Midbrain (tissue), 1 donor: ENCODE data around the gene NBAS.
"Not testable (repeated sequence)": the region's sequence is repeated elsewhere in the genome, so short reads cannot be mapped to it uniquely, and the experiment has no call there.

Experiments used
- DNase-seq: peaks from one replicate; lab custom pipeline; 2025; lab: John Stamatoyannopoulos, UW

Gene NBAS

DNA sequence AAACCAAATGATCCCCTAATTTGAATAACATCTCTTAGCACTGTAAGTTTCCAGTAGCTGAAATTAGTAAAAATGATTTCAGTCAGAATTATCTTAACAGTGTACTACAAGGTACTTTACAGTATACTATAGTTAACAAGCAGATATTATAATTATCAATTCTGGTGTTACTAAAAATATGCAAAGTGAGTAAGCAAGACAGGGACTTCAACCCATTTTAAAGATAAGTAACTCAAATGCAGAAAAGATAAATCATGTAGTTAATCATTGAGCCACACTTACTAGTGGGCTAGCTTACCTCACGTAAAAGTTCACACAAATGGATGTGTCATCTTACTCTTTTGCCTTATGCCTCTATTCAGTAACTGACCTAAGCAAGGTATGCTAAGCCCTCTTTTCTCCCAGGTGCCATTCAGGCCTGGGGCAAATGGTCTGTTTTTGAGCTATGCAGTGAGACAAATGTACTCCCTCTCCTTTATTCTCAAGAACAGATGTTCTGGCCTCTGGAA is 101.0 kb downstream of the NBAS start:
- no peak for DNase-seq

DNA sequence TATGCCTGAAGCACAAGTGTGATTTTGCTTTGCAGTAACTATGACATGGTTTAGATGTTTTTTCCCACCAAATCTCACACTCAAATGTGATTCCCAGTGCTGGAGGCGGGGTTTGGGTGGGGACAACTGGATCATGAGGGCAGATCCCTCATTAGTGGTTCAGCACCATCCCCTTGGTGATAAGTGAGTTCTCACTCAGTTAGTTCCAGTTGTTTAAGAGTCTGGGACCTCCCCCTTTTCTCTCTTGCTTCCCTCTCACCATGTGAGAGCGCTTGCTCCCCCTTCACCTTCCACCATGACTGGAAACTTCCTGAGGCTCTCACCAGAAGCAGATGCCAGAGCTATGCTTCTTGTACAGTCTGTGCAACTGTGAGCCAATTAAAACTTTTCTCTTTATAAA is 102.9 kb downstream of the NBAS start:
- DNase-seq: no peak

DNA sequence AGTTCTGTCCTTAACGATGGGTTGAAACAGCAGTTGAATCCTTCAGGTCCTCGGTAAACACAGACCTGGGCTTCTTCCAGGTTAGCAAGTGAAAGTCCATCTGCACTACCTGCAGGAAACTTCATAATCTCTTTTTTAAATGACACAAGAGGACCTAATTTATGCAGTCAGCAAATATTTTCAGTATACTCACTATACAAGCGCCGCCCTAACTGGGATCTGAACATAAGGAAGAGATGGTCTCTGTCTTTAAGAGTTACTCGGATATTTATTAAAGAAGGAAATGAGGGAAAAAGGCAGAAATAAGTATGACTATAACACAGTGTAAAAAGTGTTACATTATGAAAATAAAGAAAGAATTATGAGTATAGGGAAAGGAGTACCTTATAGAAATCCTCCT is 103.3 kb downstream of the NBAS start:
- DNase-seq: no peak

DNA sequence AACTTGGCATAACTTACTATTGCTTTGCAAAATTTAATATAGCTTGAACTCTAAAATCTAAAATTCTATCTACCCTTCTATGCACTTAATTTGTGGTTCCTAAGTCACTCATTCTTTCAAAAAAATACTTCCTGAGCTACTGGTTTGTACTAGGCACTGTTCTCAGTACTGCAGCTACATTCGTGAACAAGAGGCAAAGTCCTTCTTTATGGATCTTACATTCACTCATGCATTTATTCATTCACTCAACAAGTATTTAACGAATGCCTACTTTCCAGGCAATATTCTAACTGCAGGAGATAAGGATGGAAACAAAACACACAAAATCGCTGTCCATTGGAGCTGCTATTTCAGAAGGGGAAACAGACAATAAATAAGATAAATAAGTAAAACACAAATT is 104.8 kb downstream of the NBAS start:
- no peak for DNase-seq

DNA sequence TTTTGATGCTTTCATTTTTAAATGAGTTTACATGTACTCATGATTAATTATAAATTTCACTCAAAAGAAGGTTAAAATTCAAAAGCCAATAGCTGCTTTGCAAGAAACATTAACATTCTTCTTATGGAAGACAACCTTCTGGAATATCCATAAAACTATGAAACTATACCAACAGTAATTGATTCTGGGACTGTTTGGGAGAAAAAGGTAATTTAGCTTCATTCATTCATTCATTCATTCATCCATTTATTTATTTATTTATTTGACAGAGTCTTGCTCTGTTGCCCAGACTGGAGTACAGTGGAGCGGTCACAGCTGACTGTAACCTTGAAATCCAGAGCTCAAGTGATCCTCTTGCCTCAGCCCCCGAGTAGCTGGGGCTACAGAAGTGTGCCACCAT is 110.3 kb downstream of the NBAS start:
- DNase-seq: no peak

DNA sequence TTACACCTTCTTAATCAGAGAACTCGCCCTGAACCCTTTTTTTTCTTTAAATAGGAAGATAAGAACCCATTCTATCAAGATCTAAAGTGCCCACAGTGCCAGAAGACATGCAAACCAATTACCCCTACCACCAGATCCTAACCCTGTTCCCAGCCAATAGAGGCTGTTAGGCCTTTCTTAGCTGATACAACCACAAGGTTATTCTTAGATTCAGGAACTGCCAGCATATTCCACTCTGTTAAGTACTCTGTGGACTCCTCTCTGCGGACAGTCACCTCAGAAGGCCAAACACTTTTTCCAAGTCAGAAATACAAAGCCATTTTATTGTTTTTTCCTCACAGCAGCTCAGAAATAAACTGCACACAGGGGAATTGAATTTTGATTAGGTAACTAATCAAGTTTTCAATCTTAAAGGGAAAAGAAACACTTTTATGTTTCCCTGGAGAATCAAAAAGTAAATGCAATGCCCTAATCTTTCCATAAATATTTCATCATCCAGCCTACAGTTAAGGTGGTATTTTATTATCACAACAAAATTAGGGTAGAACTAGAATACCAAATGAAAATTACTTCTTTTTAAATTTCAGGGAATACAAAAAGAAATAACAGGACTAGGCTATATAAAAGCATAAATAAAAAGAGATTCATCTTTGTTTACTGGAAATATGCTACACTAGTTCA is 111.4 kb downstream of the NBAS start:
- DNase-seq: no peak

DNA sequence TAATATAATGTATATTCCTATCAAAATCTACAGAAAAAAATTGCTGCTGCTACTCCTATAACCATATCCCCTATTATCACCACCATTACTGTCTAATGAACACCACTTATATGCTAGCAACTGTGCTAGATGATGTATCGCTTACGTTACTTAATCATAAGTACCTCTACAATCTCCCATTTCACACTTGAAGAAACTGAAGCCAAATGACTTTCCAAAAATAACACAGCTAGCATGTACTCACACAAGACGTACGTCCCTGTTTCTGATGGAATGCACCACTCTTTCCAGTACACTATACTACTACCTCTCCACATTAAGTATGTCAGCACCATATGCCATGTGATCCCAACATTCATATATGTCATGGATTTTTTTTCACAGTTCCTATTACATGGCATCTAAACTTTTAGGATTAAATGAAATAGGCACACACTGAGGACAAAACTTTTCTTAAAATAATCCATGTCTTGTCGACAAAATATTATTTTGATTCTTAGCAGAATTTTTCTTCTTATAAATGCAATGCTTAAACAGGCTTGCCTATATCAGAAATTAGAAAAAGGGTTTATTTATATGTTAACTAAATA is 112.8 kb downstream of the NBAS start:
- DNase-seq: no peak

DNA sequence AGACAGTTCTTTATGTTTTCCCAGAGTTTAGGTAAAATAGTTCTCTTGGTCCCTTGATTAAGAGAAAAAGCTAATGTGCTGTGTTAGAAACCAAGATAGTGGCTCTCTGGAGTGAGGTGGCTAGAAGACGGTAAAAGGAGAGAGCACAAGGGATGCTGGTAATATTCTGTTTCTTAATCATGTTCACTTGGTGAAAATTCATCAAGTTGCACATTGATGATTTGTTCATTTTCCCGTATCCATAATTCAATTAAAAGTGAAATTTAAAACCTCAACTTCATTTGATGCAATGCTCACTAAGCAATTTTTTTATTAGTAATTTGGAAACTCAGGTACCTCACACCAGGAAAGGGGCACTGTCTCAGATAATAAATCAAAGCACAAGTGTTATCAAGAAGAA is 113.8 kb downstream of the NBAS start:
- no peak for DNase-seq

DNA sequence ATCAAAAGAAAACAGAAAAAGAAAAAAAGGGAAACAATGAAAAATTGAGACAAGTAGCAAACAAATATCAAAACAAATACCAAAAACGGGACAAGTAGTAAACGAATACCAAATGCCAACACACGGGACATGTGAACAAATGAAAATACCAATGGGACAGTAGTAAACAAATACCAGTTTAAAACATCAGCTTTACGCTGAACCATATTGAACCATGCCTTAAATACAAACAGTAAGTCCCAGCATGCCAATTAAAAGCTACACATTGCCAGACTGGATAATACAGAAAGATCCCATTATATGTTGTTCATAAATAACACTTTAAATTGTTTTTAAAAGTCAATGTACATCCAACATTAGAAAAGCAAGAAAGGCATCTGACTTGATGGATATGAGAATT is 114.2 kb downstream of the NBAS start:
- DNase-seq: no peak

DNA sequence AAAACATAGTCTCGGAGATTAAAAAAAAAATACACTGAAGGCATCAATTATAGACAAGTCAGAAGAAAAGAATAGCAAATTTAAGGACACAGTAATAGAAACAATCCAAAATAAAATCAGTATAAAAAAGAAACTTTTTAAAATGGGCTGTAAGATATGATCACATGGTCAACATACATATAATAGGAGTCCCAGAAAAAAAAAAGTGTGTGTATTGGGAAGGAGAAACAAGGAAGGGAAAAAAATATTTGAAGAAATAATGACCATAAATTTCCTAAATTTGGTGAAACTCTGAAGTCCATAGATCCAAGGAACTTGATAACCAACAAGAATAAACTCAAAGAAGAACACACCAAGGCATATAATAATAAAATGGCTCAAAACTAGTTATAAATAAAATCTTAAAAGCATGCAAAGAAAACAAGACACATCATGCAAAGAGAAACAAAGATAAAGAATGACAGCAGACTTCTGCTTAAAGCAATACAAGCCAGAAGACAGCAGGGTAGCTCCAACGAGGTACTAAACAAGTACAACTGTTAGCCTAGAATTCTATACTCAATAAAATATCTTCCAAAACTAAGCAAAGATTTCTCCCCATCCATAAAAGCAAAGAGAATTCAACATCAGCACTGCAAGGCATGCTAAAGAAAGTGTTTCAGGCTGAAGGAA is 115.1 kb downstream of the NBAS start:
- no peak for DNase-seq

DNA sequence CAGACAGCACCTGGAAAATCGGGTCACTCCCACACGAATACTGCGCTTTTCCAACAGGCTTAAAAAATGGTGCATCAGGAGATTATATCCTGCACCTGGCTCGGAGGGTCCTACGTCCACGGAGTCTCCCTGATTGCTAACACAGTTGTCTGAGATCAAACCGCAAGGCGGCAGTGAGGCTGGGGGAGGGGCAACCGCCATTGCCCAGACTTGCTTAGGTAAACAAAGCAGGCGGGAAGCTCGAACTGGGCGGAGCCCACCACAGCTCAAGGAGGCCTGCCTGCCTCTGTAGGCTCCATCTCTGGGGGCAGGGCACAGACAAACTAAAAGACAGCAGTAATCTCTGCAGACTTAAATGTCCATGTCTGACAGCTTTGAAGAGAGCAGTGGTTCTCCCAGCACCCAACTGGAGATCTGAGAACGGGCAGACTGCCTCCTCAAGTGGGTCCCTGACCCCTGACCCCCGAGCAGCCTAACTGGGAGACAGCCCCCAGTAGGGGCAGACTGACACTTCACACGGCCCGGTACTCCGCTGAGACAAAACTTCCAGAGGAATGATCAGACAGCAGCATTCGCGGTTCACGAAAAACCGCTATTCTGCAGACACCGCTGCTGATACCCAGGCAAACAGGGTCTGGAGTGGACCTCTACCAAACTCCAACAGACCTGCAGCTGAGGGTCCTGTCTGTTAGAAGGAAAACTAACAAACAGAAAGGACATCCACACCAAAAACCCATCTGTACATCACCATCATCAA is 121.2 kb downstream of the NBAS start:
- DNase-seq: not testable (repeated sequence)

DNA sequence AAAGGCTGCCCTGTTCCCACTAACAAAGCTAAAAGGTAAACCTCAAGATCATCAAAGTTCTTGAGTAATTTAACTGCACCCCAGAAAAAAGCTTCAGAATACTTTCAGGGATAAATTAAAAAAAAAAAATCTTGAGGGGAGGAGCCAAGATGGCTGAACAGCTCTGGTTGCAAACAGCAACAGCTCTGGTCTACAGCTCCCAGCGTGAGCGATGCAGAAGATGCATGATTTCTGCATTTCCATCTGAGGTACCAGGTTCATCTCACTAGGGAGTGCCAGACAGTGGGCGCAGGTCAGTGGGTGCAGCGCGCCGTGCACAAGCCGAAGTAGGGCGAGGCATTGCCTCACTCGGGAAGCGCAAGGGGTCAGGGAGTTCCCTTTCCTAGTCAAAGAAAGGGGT is 121.8 kb downstream of the NBAS start:
- not testable (repeated sequence) for DNase-seq

DNA sequence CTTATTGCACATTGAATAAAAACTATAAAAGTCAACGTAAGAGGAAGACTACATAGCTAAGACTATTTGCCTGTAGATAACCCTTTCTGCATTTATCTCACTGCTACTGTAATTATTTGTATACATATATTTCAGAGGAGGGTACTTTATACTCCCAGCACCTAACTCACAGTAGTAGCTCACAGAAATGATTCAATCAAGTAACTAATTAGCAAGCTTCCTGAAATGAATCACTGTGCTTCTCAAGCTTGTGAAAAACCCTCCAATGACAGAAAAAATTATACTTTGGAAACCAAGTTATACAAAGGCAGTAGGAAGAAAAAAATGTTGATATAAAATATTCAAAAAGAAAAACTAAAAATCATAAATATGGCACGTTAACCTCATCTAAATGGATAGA is 124.9 kb downstream of the NBAS start:
- no peak for DNase-seq

DNA sequence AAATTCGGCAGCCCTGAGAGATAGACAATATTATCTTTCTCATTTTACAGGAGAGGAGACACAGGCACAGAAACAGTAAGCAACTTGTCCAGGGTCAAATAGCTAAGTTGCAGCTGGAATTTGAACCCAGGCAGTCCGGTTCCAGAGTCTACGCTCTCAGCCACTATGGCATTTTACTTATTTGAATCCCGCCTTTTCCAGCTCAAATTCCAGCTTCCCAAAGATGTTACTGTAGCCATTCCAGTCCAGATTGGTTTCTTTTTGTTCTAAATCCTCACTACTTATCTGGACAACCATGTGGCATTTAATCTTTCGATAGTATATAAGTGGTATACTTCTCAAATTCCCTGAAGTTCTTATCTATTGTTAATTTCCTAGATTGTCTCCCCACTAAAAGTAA is 125.7 kb downstream of the NBAS start:
- DNase-seq: no peak

DNA sequence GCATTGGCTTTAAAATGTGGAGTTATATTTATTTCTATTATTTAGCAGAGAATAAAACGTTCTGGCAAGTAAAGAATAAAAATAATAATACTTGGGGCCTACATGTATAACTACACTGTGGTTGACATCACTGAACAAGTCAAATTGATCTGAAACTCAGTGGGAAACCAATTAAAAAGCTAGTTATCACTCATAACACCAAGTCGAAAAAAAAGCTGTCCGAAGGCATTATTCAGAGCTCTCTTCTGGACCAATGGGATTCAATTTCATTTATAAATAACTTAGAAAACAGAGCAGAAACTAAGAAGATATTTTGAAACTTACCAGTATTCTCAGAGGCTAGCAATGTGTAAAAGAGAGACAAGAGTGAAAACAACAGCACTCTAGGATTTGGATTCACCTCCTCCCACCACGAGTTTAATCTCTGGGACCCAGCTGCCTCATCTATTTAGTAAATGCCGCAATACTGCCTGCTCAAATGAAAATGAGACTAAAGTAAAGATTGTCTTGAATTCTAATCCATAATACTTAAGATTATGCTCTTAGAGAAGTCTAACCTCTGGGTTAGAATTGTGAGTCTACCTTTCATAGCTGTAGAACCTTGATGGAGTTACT is 128.4 kb downstream of the NBAS start:
- DNase-seq: no peak

DNA sequence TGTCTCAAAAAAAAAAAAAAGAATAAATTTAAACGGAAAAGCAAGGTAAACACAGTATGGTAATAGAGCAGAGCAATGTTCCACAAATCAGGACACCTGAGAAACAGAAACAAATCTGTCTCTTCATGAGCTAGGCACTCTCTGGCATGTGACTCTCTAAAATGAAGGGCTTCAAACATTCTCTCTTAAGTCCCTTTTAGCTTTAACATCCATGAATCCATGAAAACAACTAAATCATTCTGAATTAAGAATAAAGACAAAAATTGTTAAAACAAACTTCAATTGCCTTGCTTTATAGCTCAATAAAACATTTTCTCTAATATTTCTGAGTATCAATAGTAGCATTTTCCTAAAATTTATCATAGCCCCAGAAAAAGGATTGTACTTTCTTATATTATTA is 132.1 kb downstream of the NBAS start:
- DNase-seq: no peak

DNA sequence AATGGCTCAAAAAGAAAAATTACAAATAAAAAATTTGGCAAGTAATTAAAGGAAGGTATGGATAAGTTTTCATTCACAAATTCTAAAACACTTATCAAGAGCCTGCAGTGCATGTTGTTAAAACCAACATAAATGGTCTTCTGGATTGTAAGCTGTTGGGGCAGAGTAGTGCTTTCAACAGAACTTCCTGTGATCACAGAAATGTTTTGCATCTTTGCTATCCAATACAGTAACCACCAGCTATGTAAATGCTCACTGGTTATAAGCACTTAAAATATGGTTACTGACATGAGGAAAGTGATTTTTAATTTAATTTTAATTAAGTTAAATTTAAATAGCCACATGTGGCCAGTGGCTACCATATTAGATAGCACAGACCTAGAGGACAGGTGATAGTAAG is 133.1 kb downstream of the NBAS start:
- no peak for DNase-seq

DNA sequence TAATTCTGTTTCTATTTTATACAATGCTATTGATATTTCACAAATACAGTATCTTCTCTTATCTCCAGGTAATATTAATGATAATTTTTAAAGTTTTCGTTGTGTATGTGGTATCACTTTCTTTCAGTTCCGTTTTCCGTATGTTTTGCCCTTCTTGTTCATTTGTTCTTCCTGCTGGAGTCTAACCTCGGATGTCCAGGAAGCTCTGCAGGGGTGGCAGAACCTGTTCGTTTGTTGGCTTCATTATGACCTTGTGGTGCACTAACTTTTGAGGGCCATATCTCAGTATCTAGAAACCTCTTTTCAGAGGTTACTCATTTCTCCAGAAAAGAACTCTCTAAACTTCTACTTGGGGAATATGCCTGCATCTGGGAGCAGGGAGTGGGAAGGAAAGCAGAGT is 134.5 kb downstream of the NBAS start:
- DNase-seq: no peak

DNA sequence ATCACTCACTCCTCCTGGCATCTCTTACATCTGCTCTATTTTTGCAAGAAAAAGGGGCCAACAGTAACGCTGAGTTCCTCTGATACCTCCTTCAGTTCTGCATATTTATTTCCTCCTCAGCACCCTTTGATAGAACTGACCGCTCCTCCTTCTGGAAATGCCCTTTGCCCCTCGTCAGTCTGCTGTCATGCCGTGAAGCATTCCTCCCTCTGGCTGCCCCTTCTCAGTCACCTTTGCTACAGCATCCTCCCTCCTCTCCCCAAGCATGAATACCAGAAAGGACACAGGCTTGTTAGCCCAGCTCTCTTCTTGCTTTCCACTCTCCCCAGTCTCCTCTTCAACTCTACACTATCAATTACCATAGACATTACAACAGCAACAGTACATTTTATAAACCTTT is 135.4 kb downstream of the NBAS start:
- no peak for DNase-seq

DNA sequence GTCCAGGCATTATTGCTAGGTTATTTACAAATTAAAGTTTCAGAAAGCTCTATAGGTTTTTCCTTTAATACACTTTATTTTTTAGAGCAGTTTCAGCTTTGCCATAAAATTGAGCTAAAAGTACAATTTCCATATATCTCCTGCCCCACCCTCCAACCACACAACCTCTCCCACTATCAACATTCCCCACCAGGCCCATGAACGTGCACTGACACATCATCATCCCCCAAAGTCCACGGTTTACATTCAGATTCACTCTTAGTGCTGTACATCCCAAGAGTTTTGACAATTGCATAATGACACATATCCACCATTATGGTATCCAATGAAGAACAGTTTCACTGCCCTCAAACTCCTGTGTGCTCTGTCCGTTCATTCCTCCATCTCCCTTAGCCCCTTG is 139.4 kb downstream of the NBAS start:
- no peak for DNase-seq

DNA sequence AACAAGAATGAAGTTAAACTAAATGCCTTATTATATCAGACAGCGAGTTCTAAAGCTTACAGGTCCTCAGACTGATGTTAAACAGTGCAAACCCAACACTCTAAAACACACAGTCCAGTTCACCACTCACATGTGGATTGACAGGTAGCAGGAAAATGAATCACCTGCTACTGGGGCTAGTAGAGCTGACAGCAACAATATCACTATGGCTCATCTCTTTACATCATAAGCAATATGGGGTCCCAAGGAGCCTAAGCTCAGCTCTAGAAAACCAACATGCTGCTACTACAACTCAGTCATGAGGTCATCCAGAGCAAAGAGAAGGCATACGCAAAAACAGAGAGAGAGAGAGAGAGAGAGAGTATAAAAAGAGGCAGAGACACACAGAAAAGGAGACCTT is 145.4 kb downstream of the NBAS start:
- DNase-seq: no peak

DNA sequence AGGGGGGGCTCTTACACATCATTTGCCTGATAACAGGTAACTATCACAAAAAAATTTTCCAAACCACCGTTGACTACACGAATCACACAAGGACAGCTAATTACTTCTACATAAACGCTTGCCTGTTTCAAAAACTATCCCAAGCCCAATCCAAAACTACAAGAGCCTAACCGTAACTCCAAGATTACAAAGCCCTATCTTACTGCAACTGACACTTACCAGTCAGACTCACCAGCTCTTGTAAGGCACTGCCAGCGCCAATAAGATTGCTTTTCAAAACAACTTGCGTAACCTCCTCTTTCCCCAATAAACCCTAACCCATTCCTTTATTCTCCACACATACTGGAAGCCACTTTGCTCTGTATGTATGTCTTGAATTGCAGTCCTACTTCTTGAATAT is 148.4 kb downstream of the NBAS start:
- no peak for DNase-seq
